Fibroblast of lung (primary cell): ENCODE results near the gene RFNG.

Experiments used
- CTCF ChIP-seq, 2 donors: IDR thresholded peaks in 1 of 2; conservative IDR thresholded peaks in 1 of 2; 1 replicate in 1 of 2; 2 replicates in 1 of 2; pipeline ENCODE4 v1.5.1; 2011 to 2012; ENCODE audit warnings: low read length in 2 of 2, control low read depth in 1 of 2, inconsistent platforms in 1 of 2, low read depth in 1 of 2, mild to moderate bottlenecking in 1 of 2
- EZH2 ChIP-seq: IDR thresholded peaks from 2 replicates; pipeline ENCODE4 v1.5.1; 2012; ENCODE audit warnings: low read length, control low read depth, mild to moderate bottlenecking; ENCODE audit errors: missing control alignments

- no peak for TF ChIP-seq CTCF (conservative IDR thresholded peaks at IDR 0.05 in 1 of 2, IDR thresholded peaks at IDR 0.05 in 1 of 2; ENCODE audit: low read depth in 1 of 2, low read length in 2 of 2)
- TF ChIP-seq EZH2: no peak
Measured at GRCh38 chr17:82058855-82059249, 7.2 kb upstream of the RFNG start.
